ENCODE results near the gene UBR3.
"Not testable (repeated sequence)": the region's sequence is repeated elsewhere in the genome, so short reads cannot be mapped to it uniquely, and the experiment has no call there.

The UBR3 gene

DNA sequence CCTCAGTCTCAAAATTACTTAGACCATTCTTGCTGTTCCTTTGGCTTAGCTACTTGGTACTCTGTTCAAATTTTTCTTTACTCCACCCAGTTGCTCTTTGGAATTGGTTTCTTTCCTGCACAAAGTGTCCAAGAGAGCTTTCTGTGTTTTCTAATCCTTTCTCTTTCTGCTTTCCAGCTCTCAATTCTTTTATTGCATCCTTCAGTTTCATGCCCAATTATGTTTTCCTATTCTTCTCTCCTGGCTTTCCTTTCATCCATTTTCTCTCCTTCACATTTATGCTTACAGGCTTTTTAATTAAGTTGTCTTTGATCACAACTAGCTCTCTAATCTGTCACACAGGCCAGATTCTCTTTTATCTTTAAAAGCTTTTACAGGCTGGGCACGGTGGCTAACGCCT, 38.2 kb downstream of the UBR3 start:
- DNase-seq (ENCODE audit: insufficient read length, low spot score) (no peak), FAIRE-seq (no peak)

DNA sequence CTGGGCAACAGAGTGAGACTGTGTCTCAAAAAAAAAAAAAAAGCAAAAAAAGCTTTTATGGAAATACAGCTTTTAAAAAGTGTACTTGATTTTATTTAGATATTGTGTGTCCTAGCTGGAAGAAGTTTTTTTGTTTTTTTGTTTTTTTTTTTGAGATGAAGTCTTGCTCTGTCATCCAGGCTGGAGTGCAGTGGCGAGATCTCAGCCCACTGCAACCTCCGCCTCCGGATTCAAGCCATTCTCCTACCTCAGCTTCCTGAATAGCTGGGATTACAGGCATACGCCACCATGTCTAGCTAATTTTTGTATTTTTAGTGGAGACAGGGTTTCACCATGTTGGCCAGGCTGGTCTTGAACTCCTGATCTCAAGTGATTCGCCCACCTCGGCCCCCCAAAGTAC, 39.0 kb downstream of the UBR3 start:
- FAIRE-seq; DNase-seq (ENCODE audit: insufficient read length, low spot score): not testable (repeated sequence)

DNA sequence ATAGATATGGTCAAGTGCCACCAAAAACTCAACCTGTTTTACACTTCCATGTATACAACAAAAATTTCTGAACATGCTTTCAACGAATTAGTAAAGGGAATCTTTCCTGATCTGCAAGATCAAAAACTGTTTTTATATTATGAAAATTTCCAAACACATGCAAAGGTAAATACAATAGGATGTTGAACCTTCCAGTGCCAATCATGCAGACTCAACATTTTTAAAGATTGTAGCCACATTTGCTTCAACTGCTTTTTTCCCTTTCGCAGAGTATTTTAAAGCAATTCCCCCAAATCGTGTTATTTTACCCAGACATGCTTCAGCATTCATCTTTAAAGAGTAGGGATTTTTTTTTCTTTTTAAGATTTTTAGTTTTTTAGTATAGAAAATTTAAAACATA, 40.3 kb downstream of the UBR3 start:
- FAIRE-seq (no peak), DNase-seq (ENCODE audit: insufficient read length, low spot score) (no peak)

DNA sequence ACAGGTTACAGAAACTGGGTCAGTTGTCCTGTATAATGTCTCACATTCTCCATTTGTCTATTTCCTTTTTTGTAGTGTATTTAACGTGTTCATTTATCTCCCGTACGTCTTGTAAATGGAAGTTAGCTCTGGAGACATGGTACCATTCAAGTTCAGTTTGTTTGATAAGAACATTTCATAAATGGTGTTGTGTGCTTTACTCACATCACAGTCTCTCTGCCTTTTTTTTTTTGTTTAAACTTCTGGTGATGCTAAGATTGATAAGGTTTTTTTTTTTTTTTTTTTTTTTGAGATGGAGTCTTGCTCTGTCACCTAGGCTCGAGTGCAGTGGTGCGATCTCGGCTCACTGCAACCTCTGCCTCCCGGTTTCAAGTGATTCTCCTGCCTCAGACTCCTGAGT, 41.7 kb downstream of the UBR3 start:
- FAIRE-seq (no peak), DNase-seq (ENCODE audit: insufficient read length, low spot score) (no peak)

DNA sequence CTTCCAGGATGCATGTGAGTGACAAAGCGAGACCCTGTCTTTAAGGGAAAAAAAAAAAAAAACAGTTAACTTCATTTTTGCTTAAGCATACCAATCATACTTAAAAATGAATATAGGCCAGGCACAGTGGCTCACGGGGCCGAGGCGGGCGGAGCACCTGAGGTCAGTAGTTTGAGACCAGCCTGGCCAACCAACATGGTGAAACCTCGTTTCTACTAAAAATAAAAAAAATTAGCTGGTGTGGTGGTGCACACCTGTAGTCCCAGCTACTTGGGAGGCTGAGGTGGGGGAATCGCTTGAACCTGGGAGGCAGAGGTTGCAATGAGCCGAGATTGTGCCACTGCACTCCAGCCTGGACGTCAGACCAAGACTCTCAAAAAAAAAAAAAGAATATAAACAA, 44.1 kb downstream of the UBR3 start:
- not testable (repeated sequence) for FAIRE-seq; DNase-seq (ENCODE audit: insufficient read length, low spot score)

DNA sequence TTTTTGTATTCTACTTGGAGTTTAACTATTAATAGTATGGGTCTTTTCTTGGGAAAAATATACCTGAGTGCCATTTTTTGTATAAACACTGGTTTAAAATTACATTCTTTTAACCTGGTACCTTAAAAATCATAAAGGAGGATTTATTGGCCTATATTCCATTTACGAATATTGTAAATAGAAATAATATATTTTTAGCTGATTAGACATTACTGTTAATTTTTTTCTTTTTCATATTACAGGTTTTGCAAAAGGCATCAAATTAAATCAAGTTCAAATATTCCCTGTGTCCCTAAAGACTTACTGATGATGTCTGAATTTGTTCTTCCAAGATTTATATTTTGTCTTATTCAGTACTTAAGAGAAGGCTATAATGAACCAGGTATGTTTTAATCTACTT, 44.7 kb downstream of the UBR3 start:
- DNase-seq (ENCODE audit: insufficient read length, low spot score) (no peak), FAIRE-seq (no peak)

DNA sequence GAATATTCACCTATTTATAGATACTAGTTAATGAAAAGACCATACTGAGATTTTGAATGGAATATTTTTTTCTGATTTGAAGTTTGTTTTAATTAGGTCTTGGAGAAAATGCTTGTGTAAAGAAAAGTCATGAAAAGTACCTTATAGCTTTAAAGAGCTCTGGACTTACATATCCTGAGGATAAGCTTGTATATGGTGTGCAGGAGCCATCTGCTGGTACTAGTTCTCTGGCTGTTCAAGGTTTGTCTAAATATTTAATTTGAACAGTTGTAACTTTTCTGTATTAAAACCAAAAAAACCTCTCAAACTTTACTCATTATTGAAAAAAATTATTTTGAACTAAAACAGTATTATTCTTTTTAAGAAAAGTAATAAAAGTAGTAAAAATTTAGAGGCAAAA, 50.1 kb downstream of the UBR3 start:
- DNase-seq (ENCODE audit: insufficient read length, low spot score) (no peak), FAIRE-seq (no peak)

DNA sequence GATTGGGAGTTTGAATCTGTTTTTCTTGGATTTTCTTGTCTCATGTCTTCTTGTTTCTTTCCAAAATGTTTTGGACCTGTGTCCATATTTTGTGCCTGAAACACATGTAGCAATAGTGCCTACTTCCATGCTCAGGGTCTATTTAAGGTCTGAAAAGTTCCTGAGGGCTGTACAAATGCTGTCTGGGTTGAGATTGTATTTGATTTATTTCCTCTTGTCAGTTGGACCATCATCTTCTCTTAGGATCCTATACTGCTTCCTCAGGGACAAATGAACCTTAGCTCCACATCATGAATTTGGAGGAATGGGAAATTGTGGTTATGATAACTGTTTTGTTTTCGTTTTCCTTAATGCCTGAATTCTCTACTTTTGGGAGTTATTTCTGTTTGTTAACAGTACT, 59.9 kb downstream of the UBR3 start:
- DNase-seq (ENCODE audit: insufficient read length, low spot score) = no peak
- FAIRE-seq = no peak

DNA sequence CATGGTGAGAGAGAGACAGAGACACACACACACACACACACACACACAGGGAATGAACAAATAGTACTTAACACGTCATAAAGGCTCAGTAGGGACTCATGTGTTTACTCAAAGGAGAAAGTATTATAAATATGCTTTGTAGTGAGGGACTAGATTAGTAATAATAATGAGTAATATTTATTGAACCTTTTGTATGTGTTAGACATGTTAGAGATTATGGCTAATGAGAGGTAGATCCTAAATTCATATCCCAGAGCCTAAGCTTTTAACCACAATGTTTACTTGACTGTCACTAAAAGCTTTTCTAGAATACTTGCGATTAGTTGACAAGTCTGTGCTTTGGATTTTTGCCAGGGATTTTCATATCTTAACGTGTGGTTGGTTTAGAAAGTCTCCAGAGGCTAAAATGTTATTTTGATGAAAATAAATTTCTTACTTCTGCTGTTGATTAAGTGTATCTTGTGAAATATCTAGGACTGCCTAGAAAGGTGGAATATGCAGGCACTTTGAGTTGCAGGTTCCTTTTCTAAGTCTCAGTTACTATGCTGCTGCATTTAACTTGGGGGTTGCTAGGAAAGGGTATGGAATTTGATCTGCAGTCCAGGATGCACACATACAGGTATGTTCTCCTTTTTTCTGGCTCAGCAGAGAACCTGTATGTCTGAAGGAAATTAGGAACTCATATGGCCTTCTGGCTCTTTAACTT, 64.5 kb downstream of the UBR3 start:
- FAIRE-seq (no peak), DNase-seq (ENCODE audit: insufficient read length, low spot score) (no peak)

DNA sequence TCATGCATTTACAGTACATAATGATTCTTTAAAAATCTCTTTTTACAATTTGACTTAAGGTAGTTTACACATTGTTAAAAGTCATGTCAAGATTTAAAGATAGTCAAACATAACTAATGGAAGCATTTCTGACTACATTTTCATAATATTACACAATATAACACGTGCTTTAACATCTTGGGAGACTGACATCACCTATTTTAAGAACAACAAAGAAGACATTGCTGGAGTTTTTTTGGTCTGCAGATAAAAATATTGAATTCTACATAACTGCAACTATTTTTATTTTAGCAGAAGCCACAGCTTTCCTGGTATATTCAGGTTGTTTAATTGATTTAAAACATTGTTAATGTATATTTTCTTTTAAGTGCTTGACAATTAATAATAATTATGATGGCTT, 65.7 kb downstream of the UBR3 start:
- DNase-seq (ENCODE audit: insufficient read length, low spot score) (no peak), FAIRE-seq (no peak)

DNA sequence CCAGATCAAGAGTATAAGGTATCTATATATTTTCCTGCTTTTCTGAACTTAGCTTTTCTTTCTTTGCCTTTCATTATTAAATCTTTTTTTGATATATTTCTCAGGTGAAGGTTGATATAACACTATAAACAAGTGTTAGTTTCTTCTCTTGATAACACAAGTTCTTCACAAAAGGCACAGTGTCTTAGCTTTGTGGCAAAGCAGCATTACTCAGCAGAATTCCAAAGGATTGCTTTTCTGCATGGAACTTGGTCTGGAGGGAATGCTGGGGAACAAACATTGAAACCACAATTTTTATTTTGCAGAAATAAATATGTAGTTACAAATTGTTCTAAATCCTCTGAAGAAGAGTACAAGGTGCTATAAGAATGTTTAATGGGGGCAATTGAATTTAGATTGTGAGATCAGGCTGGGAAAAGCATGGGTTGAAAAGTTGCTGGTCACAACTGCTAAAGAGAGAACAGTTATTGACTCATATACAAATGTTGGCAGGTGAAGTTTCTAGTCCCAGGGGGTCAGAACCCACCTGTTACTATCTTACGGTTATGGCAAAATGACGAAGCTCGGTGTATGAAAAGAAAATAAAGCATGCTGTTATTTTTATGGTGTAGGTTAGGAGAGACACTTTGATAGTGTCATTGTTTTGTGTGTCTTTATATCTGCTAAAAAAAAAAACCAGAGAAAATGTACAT, 68.2 kb downstream of the UBR3 start:
- FAIRE-seq = no peak

DNA sequence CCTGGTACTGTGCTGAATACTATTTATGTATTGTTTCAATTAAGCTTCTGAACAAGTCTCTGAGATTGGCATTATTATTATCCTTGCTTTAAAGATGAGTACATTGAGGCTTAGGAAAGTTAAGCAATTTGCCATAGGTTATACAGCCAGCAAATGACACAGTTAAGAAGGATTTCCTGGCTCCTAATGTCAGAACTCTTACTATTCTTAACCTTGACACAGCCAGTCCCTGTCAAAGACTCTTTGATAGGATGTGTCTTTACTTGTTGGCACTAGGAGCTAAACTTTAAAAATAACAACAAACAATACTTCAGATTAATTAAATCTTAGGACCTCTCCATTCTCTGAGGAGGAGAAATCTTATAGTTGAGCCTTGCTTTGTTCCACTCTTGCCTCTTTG, 70.6 kb downstream of the UBR3 start:
- no peak for FAIRE-seq

More for the DNA sequence above, 68.2 kb downstream of the UBR3 start:
- DNase-seq (ENCODE audit: insufficient read length, low spot score) = no peak

DNA sequence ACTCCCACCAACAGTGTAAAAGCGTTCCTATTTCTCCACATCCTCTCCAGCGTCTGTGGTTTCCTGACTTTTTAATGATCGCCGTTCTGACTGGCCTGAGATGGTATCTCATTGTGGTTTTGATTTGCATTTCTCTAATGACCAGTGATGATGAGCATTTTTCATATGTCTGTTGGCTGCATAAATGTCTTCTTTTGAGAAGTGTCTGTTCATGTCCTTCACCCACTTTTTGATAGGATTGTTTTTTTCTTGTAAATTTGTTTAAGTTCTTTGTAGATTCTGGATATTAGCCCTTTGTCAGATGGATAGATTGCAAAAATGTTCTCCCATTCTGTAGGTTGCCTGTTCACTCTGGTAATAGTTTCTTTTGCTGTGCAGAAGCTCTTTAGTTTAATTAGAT, 72.8 kb downstream of the UBR3 start:
- FAIRE-seq; DNase-seq (ENCODE audit: insufficient read length, low spot score): not testable (repeated sequence)

More for the DNA sequence above, 70.6 kb downstream of the UBR3 start:
- no peak for DNase-seq (ENCODE audit: insufficient read length, low spot score)

DNA sequence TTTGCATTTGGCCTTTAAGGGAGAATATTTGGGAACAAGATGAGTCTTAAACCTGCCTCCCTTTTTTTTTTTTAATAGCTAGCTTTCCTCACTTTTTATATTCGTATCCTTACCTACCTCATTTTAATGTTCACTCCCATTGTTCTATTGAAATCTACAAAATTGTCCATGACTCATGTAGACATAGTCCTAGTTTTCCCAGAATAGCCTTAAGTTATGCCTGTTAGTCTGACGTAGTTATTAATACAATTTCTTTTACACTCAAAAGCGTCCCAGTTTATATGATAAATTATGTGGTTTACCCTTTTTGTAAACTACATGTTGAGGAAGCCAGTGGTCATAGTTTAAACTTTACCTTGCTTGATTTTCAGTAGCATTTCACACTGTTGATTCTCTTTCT, 73.4 kb downstream of the UBR3 start:
- DNase-seq (ENCODE audit: insufficient read length, low spot score) (no peak), FAIRE-seq (no peak)

DNA sequence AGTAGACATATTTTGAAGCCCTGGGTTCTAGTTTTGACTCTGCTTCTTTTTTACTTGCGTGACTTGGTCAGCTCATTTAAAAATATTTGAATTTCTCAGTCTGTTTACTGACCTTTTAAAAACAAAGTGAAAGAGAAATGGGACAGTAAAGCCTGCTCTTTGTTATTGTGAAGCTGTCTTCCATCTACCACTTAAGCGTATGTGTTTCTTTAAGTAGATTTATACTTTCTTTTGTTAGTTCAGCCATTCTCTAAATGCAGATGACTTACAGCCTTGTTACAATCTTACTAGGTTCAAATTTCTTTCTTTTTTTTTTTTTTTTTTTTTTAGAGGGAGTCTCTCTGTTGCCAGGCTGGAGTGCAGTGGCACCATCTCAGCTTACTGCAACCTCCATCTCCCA, 79.5 kb downstream of the UBR3 start:
- FAIRE-seq = no peak
- DNase-seq (ENCODE audit: insufficient read length, low spot score) = no peak

DNA sequence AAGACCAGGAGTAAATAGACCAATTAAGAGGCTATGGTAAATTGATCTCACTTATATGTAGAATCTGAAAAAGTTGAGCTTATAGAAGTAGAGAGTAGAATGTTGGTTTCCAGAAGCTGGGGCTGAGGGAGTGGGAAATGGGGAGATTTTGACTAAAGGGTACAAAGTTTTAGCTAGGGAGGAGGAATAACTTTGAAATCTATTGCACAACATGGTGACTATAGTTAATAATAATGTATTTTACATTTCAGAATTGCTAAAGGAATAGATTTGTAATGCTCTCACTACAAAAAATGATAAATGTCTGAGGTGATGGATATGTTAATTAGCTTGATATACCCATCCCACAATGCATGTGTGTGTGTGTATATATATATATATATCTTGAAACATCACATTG, 82.1 kb downstream of the UBR3 start:
- FAIRE-seq (no peak), DNase-seq (ENCODE audit: insufficient read length, low spot score) (no peak)

DNA sequence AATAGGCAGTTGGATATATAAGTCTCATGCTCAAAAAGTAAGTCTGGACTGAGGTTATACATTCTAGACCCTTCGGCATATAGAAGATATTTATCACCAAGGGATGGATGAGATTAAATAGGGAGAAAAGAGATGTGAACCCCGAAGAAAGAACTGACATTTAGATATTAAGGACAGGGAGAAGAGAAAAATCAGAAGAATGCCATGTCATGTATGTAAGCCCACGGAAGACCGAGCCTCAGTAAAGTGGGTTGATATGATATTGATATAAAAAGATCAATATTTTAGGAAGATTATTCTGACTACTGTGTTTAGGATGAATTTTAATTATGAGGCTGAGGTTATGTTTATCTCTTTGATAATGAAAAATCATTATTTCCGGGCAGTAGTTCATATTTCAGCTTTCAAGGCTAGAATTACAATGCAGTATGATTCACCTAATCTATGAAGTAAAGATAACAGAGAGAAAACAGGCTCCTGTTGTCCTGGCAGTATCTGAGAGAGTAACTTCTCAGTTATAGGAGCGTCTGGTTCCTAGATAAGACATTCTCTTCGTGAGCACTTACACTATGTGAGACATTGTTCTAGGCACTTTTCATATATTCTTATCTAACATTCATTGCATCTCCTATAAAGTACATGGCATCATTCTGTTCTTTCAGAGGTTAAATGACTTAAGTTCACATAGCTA, 83.0 kb downstream of the UBR3 start:
- FAIRE-seq (no peak), DNase-seq (ENCODE audit: insufficient read length, low spot score) (no peak)

DNA sequence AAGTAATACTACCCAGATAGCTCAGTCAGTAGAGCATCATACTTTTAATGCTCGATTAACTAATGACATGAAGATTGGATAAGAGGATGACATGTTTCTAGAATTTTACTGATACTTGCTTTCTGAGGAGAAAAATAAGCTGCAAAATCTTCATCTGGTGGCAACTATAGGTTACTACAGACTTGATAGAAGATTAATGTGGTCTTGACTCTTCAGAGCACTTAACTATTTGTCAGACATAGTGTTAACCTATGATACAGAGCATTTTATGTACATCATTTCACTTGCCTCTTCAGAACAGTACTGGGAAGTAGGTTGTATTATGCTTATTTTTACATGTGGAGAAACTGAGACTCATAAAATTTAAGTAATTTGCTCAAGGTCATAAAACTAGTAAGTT, 83.9 kb downstream of the UBR3 start:
- FAIRE-seq (no peak), DNase-seq (ENCODE audit: insufficient read length, low spot score) (no peak)

DNA sequence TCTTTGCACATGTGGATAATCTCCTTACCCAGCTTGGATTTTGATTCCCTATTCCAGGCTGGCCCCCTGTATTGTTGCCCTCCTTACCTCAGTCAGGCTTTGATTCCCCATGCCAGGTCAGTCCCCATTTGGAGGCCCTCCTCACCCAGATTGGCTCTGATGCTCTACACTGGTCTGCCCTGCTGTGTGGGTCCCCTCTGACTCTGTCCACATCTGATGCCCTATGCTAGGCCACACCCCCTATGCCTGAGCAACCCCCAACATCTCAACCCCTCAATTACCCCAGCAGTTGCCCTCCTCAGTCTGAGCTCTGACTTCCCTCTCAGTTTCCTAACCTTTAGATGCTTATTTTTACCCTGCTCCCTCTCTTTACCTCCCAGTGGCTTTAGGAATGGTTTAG, 89.4 kb downstream of the UBR3 start:
- no peak for FAIRE-seq
- no peak for DNase-seq (ENCODE audit: insufficient read length, low spot score)

DNA sequence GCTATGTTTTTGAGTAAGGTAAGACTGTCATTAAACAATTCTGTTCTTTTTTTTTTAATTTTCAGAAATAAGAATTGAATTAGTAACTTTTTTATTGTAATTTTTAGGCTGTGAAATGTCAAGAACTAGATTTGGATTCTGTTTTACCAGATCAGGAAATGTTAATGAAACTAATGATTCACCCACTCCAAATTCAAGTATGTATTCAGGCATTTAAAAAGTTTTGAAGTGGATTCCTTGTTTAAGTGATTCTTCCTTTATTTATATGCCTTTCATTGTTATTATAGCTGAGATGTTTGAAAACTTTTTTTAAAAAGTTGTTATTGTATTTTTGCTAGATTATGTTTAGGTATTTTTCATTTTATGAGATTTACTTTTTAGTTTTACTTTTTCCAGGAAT, 96.7 kb downstream of the UBR3 start:
- DNase-seq (ENCODE audit: insufficient read length, low spot score) (no peak), FAIRE-seq (no peak)

DNA sequence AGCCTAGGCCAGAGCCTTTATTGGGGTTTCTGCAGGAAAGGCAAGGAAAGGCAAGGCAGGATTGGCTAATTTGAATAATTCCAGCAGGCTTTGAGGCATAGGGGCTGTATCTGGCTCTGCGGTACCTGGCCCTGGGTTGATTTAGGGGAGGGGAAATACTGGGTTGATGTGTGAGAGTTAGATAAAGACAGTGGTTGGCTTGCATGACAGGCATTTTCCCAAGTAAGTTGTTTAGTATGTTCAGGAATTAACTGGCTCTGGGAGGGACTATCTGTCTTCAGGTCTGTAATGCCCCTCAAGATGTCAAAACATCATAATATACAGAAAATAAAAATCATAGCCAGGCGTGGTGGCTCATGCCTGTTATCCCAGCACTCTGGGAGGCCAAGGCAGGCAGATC, 98.7 kb downstream of the UBR3 start:
- DNase-seq (ENCODE audit: insufficient read length, low spot score) (no peak), FAIRE-seq (no peak)

DNA sequence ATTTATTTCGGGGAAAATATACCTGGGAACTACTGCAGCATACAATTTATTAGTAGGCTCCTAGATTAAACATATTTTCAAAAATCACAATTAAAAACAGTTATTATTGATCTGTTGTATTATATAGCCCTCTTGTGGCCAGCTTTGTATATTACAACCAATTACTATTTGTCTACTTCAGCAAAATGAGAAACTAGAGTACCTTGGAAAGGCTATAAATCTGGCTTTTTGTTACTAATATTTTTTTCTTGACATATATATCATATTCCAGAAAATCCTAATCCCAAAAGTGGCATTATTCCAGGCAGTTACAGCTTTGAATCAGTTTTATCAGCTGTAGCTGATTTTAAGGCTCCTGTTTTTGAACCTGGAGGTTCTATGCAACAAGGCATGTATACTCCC, 101.2 kb downstream of the UBR3 start:
- DNase-seq (ENCODE audit: insufficient read length, low spot score) (peak; percentile 20), FAIRE-seq (no peak)
